H1 (cell line): ENCODE results near the gene KRTAP17-1.

Source experiments
- EZH2 ChIP-seq: fragments of 200-600 bp; sonication (generic); IDR thresholded peaks from 2 replicates; pipeline ENCODE4 v1.7.1; 2012; ENCODE audit warnings: low read depth, mild to moderate bottlenecking, moderate library complexity, low read length, inconsistent platforms; ENCODE audit not compliant: severe bottlenecking
- HDAC2 ChIP-seq, 2 experiments: fragments of 300-600 bp in 1 of 2; sonication (generic) in 1 of 2; IDR thresholded peaks; 2 replicates each; pipeline ENCODE4 v1.6.1; 2011 to 2012; ENCODE audit warnings: low read depth in 2 of 2, low read length in 2 of 2, mild to moderate bottlenecking in 2 of 2, moderate library complexity in 2 of 2, borderline replicate concordance in 1 of 2, inconsistent platforms in 1 of 2
- JUND ChIP-seq: IDR thresholded peaks from 2 replicates; pipeline ENCODE4 v1.6.1; 2011; ENCODE audit warnings: mild to moderate bottlenecking, improper control_type of control experiment, low read length
- POLR2A ChIP-seq, 2 experiments: IDR thresholded peaks; 1 replicate in 1 of 2; 2 replicates in 1 of 2; pipeline ENCODE4 v1.6.1; 2011; ENCODE audit warnings: low read depth in 2 of 2, low read length in 2 of 2, mild to moderate bottlenecking in 2 of 2; ENCODE audit errors: control extremely low read depth in 1 of 2

GRCh38 chr17:41333836-41334235, 18.3 kb upstream of the KRTAP17-1 start:
- TF ChIP-seq EZH2 (no peak), POLR2A (IDR thresholded peaks at IDR 0.05; ENCODE audit: control extremely low read depth in 1 of 2, low read depth in 2 of 2, low read length in 2 of 2) (no peak), HDAC2 (IDR thresholded peaks at IDR 0.05; ENCODE audit: borderline replicate concordance in 1 of 2, low read depth in 2 of 2, low read length in 2 of 2) (no peak), JUND (no peak)
